ENCODE measurements around the gene DNAJC7.
A peak's percentile ranks its signal among the peaks of the same experiment; 100 is the strongest.

Gene DNAJC7

GRCh38 chr17:41992576-41992975, 24.7 kb downstream of the DNAJC7 start:
- Histone ChIP-seq H3K27ac (ENCODE audit: low read length) (peak overlapping the region; percentile 62; the same call in 1 of the 2 replicates), H3K36me3 (replicated peaks; ENCODE audit: insufficient read depth, low read length) (peaks cover 10% of the 10 kb centered on the region; the same call in 1 of the 2 replicates)
- no peak for DNase-seq

GRCh38 chr17:41989702-41990419, 27.4 kb downstream of the DNAJC7 start:
- H3K4me3 ChIP-seq (ENCODE audit: low read length): no peak overlapping the region
- H3K9me2 ChIP-seq (replicated peaks; ENCODE audit: insufficient read depth, low read length): no peaks in the 10 kb centered on the region
- no peaks in the 10 kb centered on the region for H3K9me3 ChIP-seq (replicated peaks; ENCODE audit: insufficient read depth, low read length)
- peaks cover 13% of the 10 kb centered on the region for H3F3A ChIP-seq (ENCODE audit: insufficient read depth, low read length)
- H3K27ac ChIP-seq (ENCODE audit: low read length): no peak overlapping the region
- peaks cover 30% of the 10 kb centered on the region for H3K79me2 ChIP-seq (ENCODE audit: low read length)
- no peak overlapping the region for H3K4me2 ChIP-seq (ENCODE audit: low read depth, low read length)
- no peaks in the 10 kb centered on the region for H4K20me1 ChIP-seq (ENCODE audit: insufficient read depth, low read length)
- TF ChIP-seq EZH2phosphoT487 (IDR thresholded peaks at IDR 0.05; ENCODE audit: low read length) (no peak), CTCF (IDR thresholded peaks at IDR 0.05; ENCODE audit: low read length) (no peak), EZH2 (optimal IDR thresholded peaks at IDR 0.05; ENCODE audit: low read depth, low read length) (no peak)
- no peak overlapping the region for H2AFZ ChIP-seq (ENCODE audit: low read length)
- no peak overlapping the region for H3K9ac ChIP-seq (ENCODE audit: low read length)
- H3K4me1 ChIP-seq (ENCODE audit: low read length): peaks cover 30% of the 10 kb centered on the region
- no peak for DNase-seq
- H3K27me3 ChIP-seq (replicated peaks; ENCODE audit: insufficient read depth, low read length): no peaks in the 10 kb centered on the region
- H3K36me3 ChIP-seq (replicated peaks; ENCODE audit: insufficient read depth, low read length): peaks cover 22% of the 10 kb centered on the region

More at GRCh38 chr17:41992576-41992975, 24.7 kb downstream of the DNAJC7 start:
- H3K4me1 ChIP-seq (ENCODE audit: low read length): peaks cover 55% of the 10 kb centered on the region
- H3F3A ChIP-seq (ENCODE audit: insufficient read depth, low read length): peaks cover 38% of the 10 kb centered on the region
- H3K9me3 ChIP-seq (replicated peaks; ENCODE audit: insufficient read depth, low read length): no peaks in the 10 kb centered on the region
- no peaks in the 10 kb centered on the region for H4K20me1 ChIP-seq (ENCODE audit: insufficient read depth, low read length)
- no peak overlapping the region for H2AFZ ChIP-seq (ENCODE audit: low read length)
- no peaks in the 10 kb centered on the region for H3K9me2 ChIP-seq (replicated peaks; ENCODE audit: insufficient read depth, low read length)
- H3K9ac ChIP-seq (ENCODE audit: low read length): no peak overlapping the region
- no peaks in the 10 kb centered on the region for H3K27me3 ChIP-seq (replicated peaks; ENCODE audit: insufficient read depth, low read length)
- peaks cover 31% of the 10 kb centered on the region for H3K79me2 ChIP-seq (ENCODE audit: low read length)
- no peak overlapping the region for H3K4me3 ChIP-seq (ENCODE audit: low read length)
- H3K4me2 ChIP-seq (ENCODE audit: low read depth, low read length): peak overlapping the region; percentile 14; the same call in 1 of the 2 replicates
- TF ChIP-seq CTCF (IDR thresholded peaks at IDR 0.05; ENCODE audit: low read length) (no peak), EZH2phosphoT487 (IDR thresholded peaks at IDR 0.05; ENCODE audit: low read length) (no peak), EZH2 (optimal IDR thresholded peaks at IDR 0.05; ENCODE audit: low read depth, low read length) (no peak)

- no peak for DNase-seq
- peaks cover 21% of the 10 kb centered on the region for H3K79me2 ChIP-seq (ENCODE audit: low read length)
- no peak overlapping the region for H3K27ac ChIP-seq (ENCODE audit: low read length)
- no peaks in the 10 kb centered on the region for H4K20me1 ChIP-seq (ENCODE audit: insufficient read depth, low read length)
- peaks cover 27% of the 10 kb centered on the region for H3K4me1 ChIP-seq (ENCODE audit: low read length)
- H2AFZ ChIP-seq (ENCODE audit: low read length): no peak overlapping the region
- H3K36me3 ChIP-seq (replicated peaks; ENCODE audit: insufficient read depth, low read length): peaks cover 19% of the 10 kb centered on the region
- H3K4me2 ChIP-seq (ENCODE audit: low read depth, low read length): no peak overlapping the region
- TF ChIP-seq CTCF (IDR thresholded peaks at IDR 0.05; ENCODE audit: low read length) (no peak), EZH2 (optimal IDR thresholded peaks at IDR 0.05; ENCODE audit: low read depth, low read length) (no peak), EZH2phosphoT487 (IDR thresholded peaks at IDR 0.05; ENCODE audit: low read length) (no peak)
- H3K9me3 ChIP-seq (replicated peaks; ENCODE audit: insufficient read depth, low read length): no peaks in the 10 kb centered on the region
- H3K9ac ChIP-seq (ENCODE audit: low read length): no peak overlapping the region
- no peaks in the 10 kb centered on the region for H3K9me2 ChIP-seq (replicated peaks; ENCODE audit: insufficient read depth, low read length)
- H3F3A ChIP-seq (ENCODE audit: insufficient read depth, low read length): peaks cover 13% of the 10 kb centered on the region
- H3K27me3 ChIP-seq (replicated peaks; ENCODE audit: insufficient read depth, low read length): no peaks in the 10 kb centered on the region
- no peak overlapping the region for H3K4me3 ChIP-seq (ENCODE audit: low read length)
These were observed 28.8 kb downstream of the DNAJC7 start for GRCh38 chr17:41988418-41988817.
